Stimulated activated CD4-positive, alpha-beta T cell treated with anti-CD3 and anti-CD28 coated beads, Interleukin-12 subunit alpha, Interleukin-12 subunit beta, amount 100 ng/mL, for 4 hours (primary cell): Measurements from ENCODE around the gene ARHGAP26.

Source experiments
- DNase-seq: peaks from one replicate; pipeline ENCODE4 v3.0.0-alpha.2; 2020

Gene ARHGAP26

GRCh38 chr5:143129203-143129602 lies 359.0 kb downstream of the ARHGAP26 start:
- no peak for DNase-seq

GRCh38 chr5:143129910-143130612 lies 359.9 kb downstream of the ARHGAP26 start:
- DNase-seq: no peak

GRCh38 chr5:143130613-143131305 lies 360.6 kb downstream of the ARHGAP26 start:
- DNase-seq: no peak

- DNase-seq: no peak
These were observed 361.8 kb downstream of the ARHGAP26 start for GRCh38 chr5:143131972-143132371.

- DNase-seq: no peak
These were observed 362.6 kb downstream of the ARHGAP26 start for GRCh38 chr5:143132739-143133138.

GRCh38 chr5:143133721-143134120 lies 363.5 kb downstream of the ARHGAP26 start:
- DNase-seq: no peak

- DNase-seq: no peak
These were observed 364.1 kb downstream of the ARHGAP26 start for GRCh38 chr5:143134269-143134668.

- DNase-seq: no peak
These were observed 364.7 kb downstream of the ARHGAP26 start for GRCh38 chr5:143134900-143135299.

- no peak for DNase-seq
These were observed 365.8 kb downstream of the ARHGAP26 start for GRCh38 chr5:143135832-143136551.

GRCh38 chr5:143138839-143139238 lies 368.7 kb downstream of the ARHGAP26 start:
- no peak for DNase-seq

- no peak for DNase-seq
These were observed 369.4 kb downstream of the ARHGAP26 start for GRCh38 chr5:143139585-143139984.

GRCh38 chr5:143140492-143141203 lies 370.5 kb downstream of the ARHGAP26 start:
- no peak for DNase-seq

GRCh38 chr5:143141652-143142051 lies 371.5 kb downstream of the ARHGAP26 start:
- no peak for DNase-seq

- no peak for DNase-seq
These were observed 372.6 kb downstream of the ARHGAP26 start for GRCh38 chr5:143142596-143143435.

GRCh38 chr5:143143973-143144372 lies 373.8 kb downstream of the ARHGAP26 start:
- no peak for DNase-seq

GRCh38 chr5:143145243-143146160 lies 375.3 kb downstream of the ARHGAP26 start:
- DNase-seq: no peak

- DNase-seq: no peak
These were observed 376.0 kb downstream of the ARHGAP26 start for GRCh38 chr5:143146161-143146560.

- no peak for DNase-seq
These were observed 377.2 kb downstream of the ARHGAP26 start for GRCh38 chr5:143147383-143147782.

GRCh38 chr5:143147902-143148301 lies 377.7 kb downstream of the ARHGAP26 start:
- no peak for DNase-seq

GRCh38 chr5:143148771-143149170 lies 378.6 kb downstream of the ARHGAP26 start:
- no peak for DNase-seq

- DNase-seq: no peak
These were observed 379.6 kb downstream of the ARHGAP26 start for GRCh38 chr5:143149759-143150158.
